MCF 10A (cell line): ENCODE measurements around the gene ARHGAP42. TPM values are rescaled to one million over a fixed set of nuclear protein-coding genes. Genes with fewer than 3 reads are reported as not detected.

Experiments
- BruUV-seq: library from RNA; stranded (reverse); fragments of 400-500 nt; replicated peaks from 2 replicates; lab custom pipeline; 2021; lab: Mats Ljungman, UMichigan
- CTCF ChIA-PET: fragments of 300-600 bp; sonication (Branson Sonifier 250); formaldehyde crosslinking; extraction: SDS; loops from one replicate; lab custom pipeline; 2021; ENCODE audit warnings: antibody characterized with exemption, inconsistent platforms; lab: Yijun Ruan, JAX
- POLR2A ChIA-PET: fragments of 300-600, 350-650 bp; sonication (Branson Sonifier 250); formaldehyde crosslinking; extraction: SDS; loops from one replicate; lab custom pipeline; 2020; ENCODE audit warnings: antibody characterized with exemption, inconsistent platforms; lab: Yijun Ruan, JAX
- DNase-seq: peaks from one replicate; pipeline ENCODE4 v3.0.0-alpha.2; 2018; ENCODE audit not compliant: unreplicated experiment
- H3K27ac Mint-ChIP-seq: one replicate; pipeline ENCODE4 v1.8.0; 2022; ENCODE audit warnings: mild to moderate bottlenecking, low read depth, mixed read lengths; ENCODE audit not compliant: unreplicated experiment
- H3K27me3 Mint-ChIP-seq: one replicate; pipeline ENCODE4 v1.8.0; 2022; ENCODE audit warnings: mixed read lengths; ENCODE audit not compliant: insufficient read depth, unreplicated experiment
- H3K36me3 Mint-ChIP-seq: one replicate; pipeline ENCODE4 v1.8.0; 2022; ENCODE audit warnings: mild to moderate bottlenecking, moderate library complexity, mixed read lengths; ENCODE audit not compliant: insufficient read depth, unreplicated experiment
- H3K4me1 Mint-ChIP-seq: one replicate; pipeline ENCODE4 v1.8.0; 2022; ENCODE audit warnings: mixed read lengths; ENCODE audit not compliant: insufficient read depth, unreplicated experiment
- H3K4me3 Mint-ChIP-seq: one replicate; pipeline ENCODE4 v1.8.0; 2022; ENCODE audit warnings: mild to moderate bottlenecking, moderate library complexity, mixed read lengths; ENCODE audit not compliant: unreplicated experiment
- H3K9me3 Mint-ChIP-seq: one replicate; pipeline ENCODE4 v1.8.0; 2022; ENCODE audit warnings: mixed read lengths; ENCODE audit not compliant: unreplicated experiment
- intact Hi-C: fragments of 100-400 bp; cut with micrococcal nuclease; formaldehyde crosslinking; loops from 2 replicates; pipeline ENCODE4 v1.14.1; 2022
- total RNA-seq: library from RNA; stranded (reverse); gene quantifications from 2 replicates; pipeline ENCODE4 v1.2.3, GENCODE V29; 2022
- TF ChIP-seq, protein P1 (sequence below): fragments of 200-600 bp; IDR thresholded peaks from one replicate; pipeline ENCODE4 v1.8.0; 2022; ENCODE audit warnings: antibody characterized with exemption, mild to moderate bottlenecking; ENCODE audit not compliant: unreplicated experiment

Gene ARHGAP42
- total RNA-seq, 1 experiment from 2014 or later, result 2.5 TPM

GRCh38 chr11:100965346-100965745 is 278.3 kb downstream of the ARHGAP42 start:
- Mint-ChIP-seq H3K9me3 (no peaks in the 10 kb centered on the region), H3K27me3 (no peaks in the 10 kb centered on the region), H3K4me3 (no peak overlapping the region), H3K36me3 (no peaks in the 10 kb centered on the region), H3K4me1 (no peaks in the 10 kb centered on the region), H3K27ac (no peak overlapping the region)
- TF ChIP-seq, protein P1, sequence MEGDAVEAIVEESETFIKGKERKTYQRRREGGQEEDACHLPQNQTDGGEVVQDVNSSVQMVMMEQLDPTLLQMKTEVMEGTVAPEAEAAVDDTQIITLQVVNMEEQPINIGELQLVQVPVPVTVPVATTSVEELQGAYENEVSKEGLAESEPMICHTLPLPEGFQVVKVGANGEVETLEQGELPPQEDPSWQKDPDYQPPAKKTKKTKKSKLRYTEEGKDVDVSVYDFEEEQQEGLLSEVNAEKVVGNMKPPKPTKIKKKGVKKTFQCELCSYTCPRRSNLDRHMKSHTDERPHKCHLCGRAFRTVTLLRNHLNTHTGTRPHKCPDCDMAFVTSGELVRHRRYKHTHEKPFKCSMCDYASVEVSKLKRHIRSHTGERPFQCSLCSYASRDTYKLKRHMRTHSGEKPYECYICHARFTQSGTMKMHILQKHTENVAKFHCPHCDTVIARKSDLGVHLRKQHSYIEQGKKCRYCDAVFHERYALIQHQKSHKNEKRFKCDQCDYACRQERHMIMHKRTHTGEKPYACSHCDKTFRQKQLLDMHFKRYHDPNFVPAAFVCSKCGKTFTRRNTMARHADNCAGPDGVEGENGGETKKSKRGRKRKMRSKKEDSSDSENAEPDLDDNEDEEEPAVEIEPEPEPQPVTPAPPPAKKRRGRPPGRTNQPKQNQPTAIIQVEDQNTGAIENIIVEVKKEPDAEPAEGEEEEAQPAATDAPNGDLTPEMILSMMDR, result no peak
- ChIA-PET POLR2A (no interaction called here), CTCF (no interaction called here)
- intact Hi-C loops, result no loop called here
- no TSS peak for BruUV-seq
- DNase-seq, result no peak

DNA sequence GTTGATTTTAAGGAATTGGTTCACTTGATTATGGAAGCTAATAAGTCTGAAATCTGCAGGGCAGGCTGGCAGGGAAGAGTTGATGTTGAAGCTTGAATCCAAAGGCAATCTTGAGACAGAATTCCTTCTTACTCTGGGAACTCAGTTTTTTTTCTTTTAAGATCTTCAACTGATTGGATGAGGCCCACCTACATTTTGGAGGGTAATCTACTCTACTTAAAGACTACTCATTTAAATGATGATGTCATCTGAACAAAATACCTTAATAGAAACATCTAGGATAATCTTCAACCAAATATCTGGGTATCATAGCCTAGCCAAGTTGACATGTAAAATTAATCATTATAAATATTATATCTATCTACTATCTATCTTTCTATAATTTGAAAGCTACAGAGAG is 279.3 kb downstream of the ARHGAP42 start:
- POLR2A ChIA-PET, result no interaction called here
- Mint-ChIP-seq H3K9me3 (no peaks in the 10 kb centered on the region), H3K36me3 (no peaks in the 10 kb centered on the region), H3K27me3 (no peaks in the 10 kb centered on the region), H3K27ac (no peak overlapping the region), H3K4me1 (no peaks in the 10 kb centered on the region), H3K4me3 (no peak overlapping the region)
- intact Hi-C loops, result no loop called here
- DNase-seq, result no peak
- no TSS peak for BruUV-seq
- TF ChIP-seq, protein P1, result no peak
- CTCF ChIA-PET, result no interaction called here

GRCh38 chr11:100969008-100969407 is 281.9 kb downstream of the ARHGAP42 start:
- no TSS peak for BruUV-seq
- Mint-ChIP-seq H3K27me3 (no peaks in the 10 kb centered on the region), H3K36me3 (no peaks in the 10 kb centered on the region), H3K27ac (no peak overlapping the region), H3K9me3 (no peaks in the 10 kb centered on the region), H3K4me3 (no peak overlapping the region), H3K4me1 (no peaks in the 10 kb centered on the region)
- TF ChIP-seq, protein P1, result no peak
- POLR2A ChIA-PET, result interaction anchor here (0.6 kb wide), 1 partner anchor 1324 kb away, joined by 3 read pairs; no protein-coding TSS in a partner anchor
- CTCF ChIA-PET, result interaction anchor here (0.6 kb wide), 2 partner anchors 15 to 344 kb away, joined by 3 read pairs; no protein-coding TSS in a partner anchor
- DNase-seq, result no peak
- intact Hi-C loops, result no loop called here

GRCh38 chr11:100970283-100971164 is 283.4 kb downstream of the ARHGAP42 start:
- intact Hi-C loops, result no loop called here
- H3K27ac Mint-ChIP-seq, result no peak overlapping the region
- no peaks in the 10 kb centered on the region for H3K4me1 Mint-ChIP-seq
- BruUV-seq, result no TSS peak
- CTCF ChIA-PET, result interaction anchor here (4.5 kb wide), 1 partner anchor 465 kb away, joined by 17 read pairs; no protein-coding TSS in a partner anchor
- no peaks in the 10 kb centered on the region for H3K9me3 Mint-ChIP-seq
- POLR2A ChIA-PET, result no interaction called here
- TF ChIP-seq, protein P1, result no peak
- DNase-seq, result no peak
- no peak overlapping the region for H3K4me3 Mint-ChIP-seq
- no peaks in the 10 kb centered on the region for H3K27me3 Mint-ChIP-seq
- no peaks in the 10 kb centered on the region for H3K36me3 Mint-ChIP-seq
